Left ventricle myocardium inferior (tissue), 1 donor: ENCODE results near the gene PCBP3. TPM values are rescaled to one million over a fixed set of nuclear protein-coding genes. Genes with fewer than 3 reads are reported as not detected.

Experiments used
- DNase-seq: peaks from one replicate; pipeline ENCODE4 v3.0.0-alpha.2; 2020
- H3K27ac ChIP-seq: fragments of 200-600 bp; replicated peaks from 2 replicates; pipeline ENCODE4 v1.8.0; 2021
- H3K27me3 ChIP-seq: fragments of 200-600 bp; 2 replicates; pipeline ENCODE4 v1.8.0; 2021; ENCODE audit warnings: low read depth
- H3K36me3 ChIP-seq: fragments of 200-600 bp; 2 replicates; pipeline ENCODE4 v1.8.0; 2021
- H3K4me1 ChIP-seq: fragments of 200-600 bp; 2 replicates; pipeline ENCODE4 v1.8.0; 2021
- H3K4me3 ChIP-seq: fragments of 200-600 bp; 2 replicates; pipeline ENCODE4 v1.8.0; 2021; ENCODE audit warnings: mild to moderate bottlenecking, moderate library complexity
- H3K9me3 ChIP-seq: fragments of 200-600 bp; replicated peaks from 2 replicates; pipeline ENCODE4 v1.8.0; 2021
- intact Hi-C: fragments of 100-400 bp; cut with micrococcal nuclease; formaldehyde crosslinking; loops from one replicate; pipeline ENCODE4 v1.11.0; 2022
- total RNA-seq: library from RNA; stranded (reverse); fragmentation: NEBNext Ultra II Directional; extraction: Animal tissue kit (Norgen Biotek cat#: 25700); gene quantifications from one replicate; pipeline ENCODE4 v1.2.1, GENCODE V29; 2021
- TF ChIP-seq, protein P1 (sequence below): fragments of 200-600 bp; IDR thresholded peaks from 2 replicates; pipeline ENCODE4 v1.8.0; 2021; ENCODE audit warnings: antibody characterized with exemption, mild to moderate bottlenecking, borderline replicate concordance
- donor health status: DM: no; HTN: yes; CAD: no; lungs with severe emphysema.

The PCBP3 gene
- total RNA-seq, 1 donor from 2014 or later = 2.9 TPM

DNA sequence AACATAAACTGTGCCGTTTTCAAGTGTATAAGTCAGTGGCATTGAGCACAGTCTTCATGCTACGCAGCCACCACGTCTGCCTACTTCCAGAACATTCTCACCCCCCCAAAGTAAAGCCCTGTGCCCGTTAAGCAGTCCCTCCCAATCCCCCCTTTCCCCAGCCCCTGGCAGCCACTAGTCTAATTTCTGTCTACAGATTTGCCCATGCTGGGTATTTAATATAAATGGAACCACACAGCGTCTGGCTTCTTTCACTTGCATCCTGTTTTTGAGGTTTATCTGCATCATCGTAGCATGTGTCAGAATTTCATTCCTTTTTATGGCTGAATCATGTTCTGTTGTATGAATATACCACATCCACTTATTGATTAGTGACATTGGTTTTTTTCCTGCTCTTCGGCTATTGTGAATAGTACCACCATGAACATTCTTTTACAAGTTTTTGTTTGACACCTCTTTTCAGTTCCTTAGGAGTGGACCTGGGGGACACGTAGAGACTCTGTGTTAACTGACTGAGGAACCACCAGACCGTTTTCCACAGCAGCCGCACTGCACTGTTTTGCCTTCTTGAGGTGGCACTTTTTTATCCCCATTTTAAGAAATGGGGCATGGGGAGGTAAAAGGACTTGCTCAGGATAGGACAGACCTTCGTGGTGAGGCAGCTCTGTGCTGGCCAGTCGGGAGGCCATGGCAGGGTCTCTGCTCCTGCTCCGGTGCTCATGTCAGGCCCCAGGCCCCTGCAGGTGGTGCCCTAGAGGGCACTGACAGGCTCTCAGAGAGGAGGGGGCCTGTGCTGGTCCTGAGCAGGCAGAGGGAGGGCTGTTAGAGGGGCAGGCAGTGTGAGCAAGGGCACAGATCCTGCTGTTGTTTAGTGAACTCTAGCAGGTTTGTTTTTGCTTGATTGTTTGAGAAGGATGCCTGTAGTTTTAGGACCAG, 123.8 kb downstream of the PCBP3 start:
- no peaks in the 10 kb centered on the region for H3K27me3 ChIP-seq
- H3K9me3 ChIP-seq = peaks cover 3% of the 10 kb centered on the region
- H3K4me1 ChIP-seq = no peaks in the 10 kb centered on the region
- no peak for DNase-seq
- H3K36me3 ChIP-seq = no peaks in the 10 kb centered on the region
- TF ChIP-seq, protein P1, sequence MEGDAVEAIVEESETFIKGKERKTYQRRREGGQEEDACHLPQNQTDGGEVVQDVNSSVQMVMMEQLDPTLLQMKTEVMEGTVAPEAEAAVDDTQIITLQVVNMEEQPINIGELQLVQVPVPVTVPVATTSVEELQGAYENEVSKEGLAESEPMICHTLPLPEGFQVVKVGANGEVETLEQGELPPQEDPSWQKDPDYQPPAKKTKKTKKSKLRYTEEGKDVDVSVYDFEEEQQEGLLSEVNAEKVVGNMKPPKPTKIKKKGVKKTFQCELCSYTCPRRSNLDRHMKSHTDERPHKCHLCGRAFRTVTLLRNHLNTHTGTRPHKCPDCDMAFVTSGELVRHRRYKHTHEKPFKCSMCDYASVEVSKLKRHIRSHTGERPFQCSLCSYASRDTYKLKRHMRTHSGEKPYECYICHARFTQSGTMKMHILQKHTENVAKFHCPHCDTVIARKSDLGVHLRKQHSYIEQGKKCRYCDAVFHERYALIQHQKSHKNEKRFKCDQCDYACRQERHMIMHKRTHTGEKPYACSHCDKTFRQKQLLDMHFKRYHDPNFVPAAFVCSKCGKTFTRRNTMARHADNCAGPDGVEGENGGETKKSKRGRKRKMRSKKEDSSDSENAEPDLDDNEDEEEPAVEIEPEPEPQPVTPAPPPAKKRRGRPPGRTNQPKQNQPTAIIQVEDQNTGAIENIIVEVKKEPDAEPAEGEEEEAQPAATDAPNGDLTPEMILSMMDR = no peak
- intact Hi-C loops = no loop called here
- no peak overlapping the region for H3K27ac ChIP-seq
- no peak overlapping the region for H3K4me3 ChIP-seq

DNA sequence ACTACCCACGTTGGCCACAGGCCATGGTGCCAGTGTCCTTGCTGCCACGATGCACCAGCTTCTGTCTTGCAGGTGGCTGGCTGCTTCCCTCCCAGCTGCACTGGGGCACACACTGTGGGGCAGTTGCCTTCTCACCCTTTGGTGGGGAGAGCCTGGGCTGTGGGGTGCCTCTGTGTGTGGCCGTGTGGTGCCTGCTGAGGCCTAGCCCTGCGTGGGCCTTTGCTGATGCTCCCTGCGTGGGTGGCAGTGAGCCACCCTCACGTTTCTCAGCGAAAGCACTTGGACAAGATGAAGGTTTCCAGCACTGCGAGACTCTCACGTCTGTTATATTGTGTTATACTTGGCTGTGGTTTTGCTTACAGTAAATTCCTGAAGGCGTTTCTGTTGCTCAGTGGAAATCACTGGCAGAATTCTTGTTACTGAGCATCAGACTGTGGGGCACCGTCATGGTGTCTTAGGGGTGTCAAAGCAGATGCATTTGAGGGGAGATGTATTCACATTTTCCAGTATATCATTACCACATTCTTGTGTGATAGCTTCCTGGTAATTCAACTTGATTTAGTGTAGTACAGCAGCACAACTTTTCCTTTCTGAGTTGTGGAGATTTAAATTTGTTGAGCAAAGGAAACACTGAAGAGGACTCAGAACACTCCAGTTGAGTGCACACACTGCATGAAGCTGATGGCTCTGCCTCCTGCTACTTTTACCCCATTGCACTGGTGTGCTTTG, 124.7 kb downstream of the PCBP3 start:
- intact Hi-C loops = no loop called here
- H3K36me3 ChIP-seq = no peaks in the 10 kb centered on the region
- TF ChIP-seq, protein P1 = no peak
- H3K27me3 ChIP-seq = no peaks in the 10 kb centered on the region
- H3K4me1 ChIP-seq = no peaks in the 10 kb centered on the region
- peaks cover 10% of the 10 kb centered on the region for H3K9me3 ChIP-seq
- DNase-seq = no peak
- no peak overlapping the region for H3K27ac ChIP-seq
- no peak overlapping the region for H3K4me3 ChIP-seq

DNA sequence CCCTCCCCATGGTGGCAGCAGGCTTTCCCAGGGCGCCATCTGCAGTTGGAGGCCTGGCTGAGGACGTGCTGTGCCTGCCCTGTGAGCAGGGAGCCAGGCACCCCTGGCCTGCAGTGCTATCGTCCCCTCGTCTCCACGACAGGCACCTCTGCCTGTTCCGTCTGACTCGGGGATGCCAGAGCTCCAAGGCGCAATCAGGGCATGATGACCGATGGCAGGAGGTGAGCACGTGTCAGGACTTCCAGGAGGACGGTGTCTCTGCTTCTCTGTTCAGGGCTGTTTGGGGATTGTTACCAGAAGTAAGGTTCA, 125.2 kb downstream of the PCBP3 start:
- TF ChIP-seq, protein P1 = no peak
- intact Hi-C loops = no loop called here
- DNase-seq = no peak

DNA sequence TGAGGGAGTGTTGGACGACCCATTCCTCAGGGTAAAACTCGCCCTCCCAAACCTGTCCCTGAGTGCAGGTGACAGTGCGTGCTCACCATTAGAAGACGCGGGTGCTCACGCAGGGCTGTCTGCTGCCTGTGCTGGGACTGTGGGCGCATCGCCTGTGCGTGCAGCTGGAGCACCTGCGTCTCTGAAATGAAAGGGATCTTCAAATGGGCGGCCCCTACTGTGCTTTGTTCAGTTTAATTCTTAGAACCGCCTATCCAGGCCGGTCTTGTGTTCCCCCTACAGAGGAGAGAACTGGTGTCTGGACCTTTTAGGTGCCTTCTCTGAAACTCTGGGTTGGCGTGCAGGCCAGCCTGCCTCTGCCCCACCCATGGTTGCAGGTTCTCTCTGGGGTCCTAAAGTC, 125.8 kb downstream of the PCBP3 start:
- H3K36me3 ChIP-seq = no peaks in the 10 kb centered on the region
- intact Hi-C loops = no loop called here
- no peaks in the 10 kb centered on the region for H3K4me1 ChIP-seq
- no peaks in the 10 kb centered on the region for H3K27me3 ChIP-seq
- H3K4me3 ChIP-seq = no peak overlapping the region
- TF ChIP-seq, protein P1 = no peak
- no peak for DNase-seq
- no peak overlapping the region for H3K27ac ChIP-seq
- peaks cover 22% of the 10 kb centered on the region for H3K9me3 ChIP-seq

More for the DNA sequence above, 125.2 kb downstream of the PCBP3 start:
- Histone ChIP-seq H3K4me1 (no peaks in the 10 kb centered on the region), H3K4me3 (no peak overlapping the region), H3K27me3 (no peaks in the 10 kb centered on the region), H3K27ac (no peak overlapping the region), H3K36me3 (no peaks in the 10 kb centered on the region), H3K9me3 (peaks cover 16% of the 10 kb centered on the region)

DNA sequence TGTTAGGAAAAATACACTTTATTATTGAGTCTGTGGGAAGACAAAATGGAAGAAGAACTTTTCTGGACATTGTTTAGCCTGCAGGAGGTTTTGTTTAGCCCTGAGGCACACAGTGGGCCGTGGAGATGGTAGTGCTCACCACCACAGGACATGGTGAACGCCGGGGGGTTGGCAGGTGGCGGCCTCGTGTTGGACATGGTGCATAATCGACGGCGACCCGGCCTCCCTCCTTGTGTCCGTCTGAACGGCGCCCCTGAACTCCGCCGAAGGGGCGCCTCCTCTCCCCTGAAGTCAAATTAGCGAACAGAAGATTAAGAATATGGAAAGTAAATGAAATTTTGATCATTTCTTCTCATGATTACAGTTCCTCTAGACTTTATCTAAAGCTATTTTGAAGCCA, 126.4 kb downstream of the PCBP3 start:
- Histone ChIP-seq H3K36me3 (no peaks in the 10 kb centered on the region), H3K9me3 (peaks cover 22% of the 10 kb centered on the region), H3K27me3 (no peaks in the 10 kb centered on the region), H3K4me3 (no peak overlapping the region), H3K4me1 (no peaks in the 10 kb centered on the region), H3K27ac (no peak overlapping the region)
- TF ChIP-seq, protein P1 = no peak
- intact Hi-C loops = no loop called here
- DNase-seq = no peak
